Neural cell (in vitro differentiated cells): ENCODE results near the gene PRKG1.

Experiments used
- POLR2AphosphoS5 ChIP-seq: IDR thresholded peaks from 2 replicates; pipeline ENCODE4 v1.6.1; 2012
- TF ChIP-seq, protein P1 (sequence below): fragments of 450-650 bp; IDR thresholded peaks from 2 replicates; pipeline ENCODE4 v1.5.1; 2014; ENCODE audit warnings: antibody characterized with exemption, mild to moderate bottlenecking, moderate library complexity; ENCODE audit not compliant: poor library complexity, severe bottlenecking

DNA sequence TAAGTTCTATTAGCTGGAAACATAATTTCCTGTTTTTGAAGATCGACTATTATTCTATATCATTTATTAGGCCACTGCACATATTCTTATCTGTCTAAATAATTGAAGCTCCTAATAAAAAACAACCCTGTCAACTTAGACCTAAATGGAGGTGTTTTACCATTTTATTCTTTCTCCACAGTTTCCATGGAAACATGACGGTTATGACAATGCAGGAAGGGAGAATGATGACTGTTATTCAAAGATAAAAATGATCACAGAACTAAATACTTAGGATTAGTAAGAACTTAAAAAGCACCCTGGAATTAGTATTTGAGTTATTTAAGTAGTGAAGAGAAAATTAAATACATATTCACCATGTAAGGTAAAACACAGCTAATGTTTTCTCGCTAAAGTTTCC is 1119.9 kb downstream of the PRKG1 start:
- TF ChIP-seq, protein P1, sequence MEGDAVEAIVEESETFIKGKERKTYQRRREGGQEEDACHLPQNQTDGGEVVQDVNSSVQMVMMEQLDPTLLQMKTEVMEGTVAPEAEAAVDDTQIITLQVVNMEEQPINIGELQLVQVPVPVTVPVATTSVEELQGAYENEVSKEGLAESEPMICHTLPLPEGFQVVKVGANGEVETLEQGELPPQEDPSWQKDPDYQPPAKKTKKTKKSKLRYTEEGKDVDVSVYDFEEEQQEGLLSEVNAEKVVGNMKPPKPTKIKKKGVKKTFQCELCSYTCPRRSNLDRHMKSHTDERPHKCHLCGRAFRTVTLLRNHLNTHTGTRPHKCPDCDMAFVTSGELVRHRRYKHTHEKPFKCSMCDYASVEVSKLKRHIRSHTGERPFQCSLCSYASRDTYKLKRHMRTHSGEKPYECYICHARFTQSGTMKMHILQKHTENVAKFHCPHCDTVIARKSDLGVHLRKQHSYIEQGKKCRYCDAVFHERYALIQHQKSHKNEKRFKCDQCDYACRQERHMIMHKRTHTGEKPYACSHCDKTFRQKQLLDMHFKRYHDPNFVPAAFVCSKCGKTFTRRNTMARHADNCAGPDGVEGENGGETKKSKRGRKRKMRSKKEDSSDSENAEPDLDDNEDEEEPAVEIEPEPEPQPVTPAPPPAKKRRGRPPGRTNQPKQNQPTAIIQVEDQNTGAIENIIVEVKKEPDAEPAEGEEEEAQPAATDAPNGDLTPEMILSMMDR = no peak
- TF ChIP-seq POLR2AphosphoS5 = peak; percentile 24
